ENCODE results near the gene LILRB3. TPM values are rescaled to one million over a fixed set of nuclear protein-coding genes. Genes with fewer than 3 reads are reported as not detected.
"Not testable (repeated sequence)": the region's sequence is repeated elsewhere in the genome, so short reads cannot be mapped to it uniquely, and the experiment has no call there.

The LILRB3 gene
- total RNA-seq, 3 donors from 2014 or later, result 1.6 to 28.3 (median 11.5) TPM

DNA sequence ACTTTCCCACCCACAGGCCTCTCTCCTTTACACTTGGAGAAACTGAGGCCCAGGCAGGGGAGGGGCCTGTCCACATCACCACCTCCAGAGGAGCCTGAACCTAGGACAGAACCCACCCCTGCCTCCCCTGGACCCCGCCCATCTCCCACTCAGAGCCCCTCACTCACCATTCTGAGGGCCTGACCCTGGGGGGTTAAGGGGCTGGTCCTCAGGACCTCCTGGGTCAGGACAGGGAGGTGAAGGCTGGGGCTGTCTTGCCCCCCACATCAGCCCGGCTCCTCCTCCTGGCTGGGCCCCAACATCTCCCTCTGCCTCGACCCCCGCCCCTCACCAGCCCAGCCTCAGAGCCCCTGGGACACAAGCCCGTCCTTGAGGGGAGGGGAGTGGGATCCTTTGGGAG is 3.1 kb downstream of the LILRB3 start:
- H3K4me3 ChIP-seq; intact Hi-C loops (cut with DNase I; ENCODE audit: low total_unique reads); H3K27me3 ChIP-seq; H3K9me3 ChIP-seq; H3K27ac ChIP-seq; DNase-seq (ENCODE audit: low spot score in 2 of 2); H3K36me3 ChIP-seq; H3K4me1 ChIP-seq: not testable (repeated sequence)

DNA sequence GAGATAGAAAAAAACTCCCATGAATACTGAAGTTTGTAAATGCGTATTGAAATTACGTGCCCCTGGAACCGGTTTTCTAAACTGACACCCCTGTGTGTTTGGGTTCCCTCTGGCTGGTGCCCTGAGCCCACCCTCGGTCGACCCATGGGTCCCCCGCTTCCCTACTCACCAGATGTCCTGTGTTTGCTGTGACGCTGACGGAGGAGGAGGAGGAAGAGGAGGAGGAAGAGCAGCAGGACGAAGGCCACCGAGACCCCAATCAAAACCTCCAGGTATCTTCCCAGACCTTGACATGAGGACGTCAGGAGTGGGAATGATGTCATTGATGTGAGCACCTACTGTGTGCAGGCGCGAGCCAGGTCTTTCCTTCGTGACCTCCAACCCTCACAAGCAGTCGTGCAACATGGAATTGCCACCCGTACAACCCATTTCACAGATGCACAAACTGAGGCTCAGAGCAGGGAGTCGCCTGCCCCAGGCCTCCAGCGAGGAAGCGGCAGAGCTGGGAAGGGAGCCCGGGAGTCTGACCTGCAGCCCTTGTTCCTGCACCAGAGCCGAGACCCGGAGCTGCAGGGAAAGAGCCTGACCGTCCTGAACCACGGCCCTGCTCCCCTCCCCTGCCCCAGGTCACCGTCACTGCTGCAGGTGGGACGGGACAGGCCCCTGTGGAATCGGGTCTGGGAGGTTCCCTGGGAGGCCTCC is 3.7 kb downstream of the LILRB3 start:
- peaks cover 0 to 7% of the 10 kb centered on the region in 2 donors for H3K27me3 ChIP-seq
- TF ChIP-seq CTCF (IDR thresholded peaks at IDR 0.05) (no peak), POLR2AphosphoS5 (IDR thresholded peaks at IDR 0.05) (no peak), POLR2A (IDR thresholded peaks at IDR 0.05) (no peak)
- DNase-seq (ENCODE audit: low spot score in 2 of 2), result no peak
- no peaks in the 10 kb centered on the region for H3K36me3 ChIP-seq
- H3K27ac ChIP-seq, result no peak overlapping the region
- intact Hi-C loops (cut with DNase I; ENCODE audit: low total_unique reads), result no loop called here
- H3K4me1 ChIP-seq, result no peaks in the 10 kb centered on the region
- no peak overlapping the region for H3K4me3 ChIP-seq
- no peaks in the 10 kb centered on the region for H3K9me3 ChIP-seq

GRCh38 chr19:54218259-54218658 is 4.5 kb downstream of the LILRB3 start:
- no peaks in the 10 kb centered on the region for H3K36me3 ChIP-seq
- no peak overlapping the region for H3K4me3 ChIP-seq
- H3K4me1 ChIP-seq, result no peaks in the 10 kb centered on the region
- no peak for DNase-seq (ENCODE audit: low spot score in 2 of 2)
- no peaks in the 10 kb centered on the region for H3K9me3 ChIP-seq
- intact Hi-C loops (cut with DNase I; ENCODE audit: low total_unique reads), result no loop called here
- H3K27ac ChIP-seq, result no peak overlapping the region
- TF ChIP-seq POLR2A (IDR thresholded peaks at IDR 0.05), result no peak
- TF ChIP-seq CTCF (IDR thresholded peaks at IDR 0.05), result no peak
- no peak for TF ChIP-seq POLR2AphosphoS5 (IDR thresholded peaks at IDR 0.05)
- H3K27me3 ChIP-seq, result peaks cover 0 to 7% of the 10 kb centered on the region in 2 donors

GRCh38 chr19:54217517-54218247 is 5.1 kb downstream of the LILRB3 start:
- H3K36me3 ChIP-seq; H3K4me1 ChIP-seq; H3K27me3 ChIP-seq; H3K9me3 ChIP-seq; H3K4me3 ChIP-seq; intact Hi-C loops (cut with DNase I; ENCODE audit: low total_unique reads); DNase-seq (ENCODE audit: low spot score in 2 of 2); H3K27ac ChIP-seq: not testable (repeated sequence)

DNA sequence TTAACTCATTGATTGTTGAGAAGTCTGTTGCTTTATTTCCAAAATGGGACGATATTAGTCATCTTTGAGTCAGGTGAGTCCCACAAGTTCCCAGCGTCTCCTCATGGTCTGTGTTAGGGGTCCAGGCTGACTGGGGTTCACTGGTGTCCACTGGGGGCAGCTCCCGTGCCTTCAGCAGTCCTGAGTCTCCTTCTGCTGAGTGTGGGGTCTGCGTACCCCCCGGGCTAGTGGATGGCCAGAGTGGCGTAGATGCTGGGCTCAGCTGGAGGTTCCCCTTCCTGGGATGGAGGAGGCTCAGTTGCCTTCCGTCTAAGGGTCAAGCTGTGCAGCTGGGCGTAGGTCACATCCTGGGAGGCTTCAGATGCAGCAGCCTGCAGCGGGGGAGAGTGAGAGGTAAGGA is 5.9 kb downstream of the LILRB3 start:
- H3K4me3 ChIP-seq, result no peak overlapping the region
- H3K4me1 ChIP-seq, result no peaks in the 10 kb centered on the region
- no peak for DNase-seq (ENCODE audit: low spot score in 2 of 2)
- no peak overlapping the region for H3K27ac ChIP-seq
- no peak for TF ChIP-seq POLR2AphosphoS5 (IDR thresholded peaks at IDR 0.05)
- TF ChIP-seq POLR2A (IDR thresholded peaks at IDR 0.05), result no peak
- no peak for TF ChIP-seq CTCF (IDR thresholded peaks at IDR 0.05)
- no peaks in the 10 kb centered on the region for H3K9me3 ChIP-seq
- no peaks in the 10 kb centered on the region for H3K27me3 ChIP-seq
- no peaks in the 10 kb centered on the region for H3K36me3 ChIP-seq
- intact Hi-C loops (cut with DNase I; ENCODE audit: low total_unique reads), result no loop called here

- intact Hi-C loops (cut with DNase I; ENCODE audit: low total_unique reads), result not testable (repeated sequence)
Observed at GRCh38 chr19:54214734-54215133, 8.1 kb downstream of the LILRB3 start.

GRCh38 chr19:54214217-54214616 is 8.6 kb downstream of the LILRB3 start:
- H3K9me3 ChIP-seq; H3K27ac ChIP-seq; intact Hi-C loops (cut with DNase I; ENCODE audit: low total_unique reads); H3K27me3 ChIP-seq; H3K4me3 ChIP-seq; H3K36me3 ChIP-seq; DNase-seq (ENCODE audit: low spot score in 2 of 2); H3K4me1 ChIP-seq: not testable (repeated sequence)

More at GRCh38 chr19:54214734-54215133, 8.1 kb downstream of the LILRB3 start:
- H3K4me1 ChIP-seq; H3K36me3 ChIP-seq; H3K9me3 ChIP-seq; H3K4me3 ChIP-seq; H3K27me3 ChIP-seq; DNase-seq (ENCODE audit: low spot score in 2 of 2); H3K27ac ChIP-seq: not testable (repeated sequence)
